Bronchial epithelial cell (primary cell): ENCODE data around the gene HOXB2. TPM values are rescaled to one million over a fixed set of nuclear protein-coding genes. Genes with fewer than 3 reads are reported as not detected.
A peak's percentile ranks its signal among the peaks of the same experiment; 100 is the strongest.

Experiments
- DNase-seq: peaks from one replicate; pipeline ENCODE4 v3.0.0-alpha.2; 2010; ENCODE audit warnings: low read depth
- FAIRE-seq: peaks from 2 replicates; lab custom pipeline; 2011; peaks lifted over from hg19 to GRCh38; lab: Jason Lieb, UNC
- H3K27me3 ChIP-seq: 2 replicates; pipeline ENCODE4 v1.5.1; 2011; ENCODE audit warnings: low read length; ENCODE audit not compliant: control insufficient read depth, insufficient read depth
- H3K36me3 ChIP-seq: 2 replicates; pipeline ENCODE4 v1.5.1; 2011; ENCODE audit warnings: low read length; ENCODE audit not compliant: control insufficient read depth, insufficient read depth
- H3K4me3 ChIP-seq: 2 replicates; pipeline ENCODE4 v1.5.1; 2011; ENCODE audit warnings: mild to moderate bottlenecking, low read depth, low read length, control low read depth
- CTCF ChIP-seq: IDR thresholded peaks from 2 replicates; pipeline ENCODE4 v1.5.1; 2011; ENCODE audit warnings: mild to moderate bottlenecking, moderate library complexity, low read length, control low read depth, inconsistent platforms; ENCODE audit not compliant: insufficient read depth, severe bottlenecking
- total RNA-seq: library from RNA; depleted of rRNA; stranded (reverse); fragments of >200 nt; gene quantifications from 2 replicates; pipeline ENCODE4 v1.2.1, GENCODE V29; 2014

Gene HOXB2
- total RNA-seq, 1 donor from 2014 or later = not detected

GRCh38 chr17:48499735-48500434, 45.0 kb downstream of the HOXB2 start:
- FAIRE-seq (no peak), DNase-seq (no peak)
- Histone ChIP-seq H3K4me3 (no peak overlapping the region), H3K36me3 (no peaks in the 10 kb centered on the region), H3K27me3 (peaks cover 5% of the 10 kb centered on the region)
- no peak for TF ChIP-seq CTCF

- FAIRE-seq = peak; percentile 13
- no peak for TF ChIP-seq CTCF
- DNase-seq = peak; percentile 62
- Histone ChIP-seq H3K36me3 (no peaks in the 10 kb centered on the region), H3K4me3 (no peak overlapping the region), H3K27me3 (peaks cover 5% of the 10 kb centered on the region)
Observed at GRCh38 chr17:48499248-48499647, 45.7 kb downstream of the HOXB2 start.

DNA sequence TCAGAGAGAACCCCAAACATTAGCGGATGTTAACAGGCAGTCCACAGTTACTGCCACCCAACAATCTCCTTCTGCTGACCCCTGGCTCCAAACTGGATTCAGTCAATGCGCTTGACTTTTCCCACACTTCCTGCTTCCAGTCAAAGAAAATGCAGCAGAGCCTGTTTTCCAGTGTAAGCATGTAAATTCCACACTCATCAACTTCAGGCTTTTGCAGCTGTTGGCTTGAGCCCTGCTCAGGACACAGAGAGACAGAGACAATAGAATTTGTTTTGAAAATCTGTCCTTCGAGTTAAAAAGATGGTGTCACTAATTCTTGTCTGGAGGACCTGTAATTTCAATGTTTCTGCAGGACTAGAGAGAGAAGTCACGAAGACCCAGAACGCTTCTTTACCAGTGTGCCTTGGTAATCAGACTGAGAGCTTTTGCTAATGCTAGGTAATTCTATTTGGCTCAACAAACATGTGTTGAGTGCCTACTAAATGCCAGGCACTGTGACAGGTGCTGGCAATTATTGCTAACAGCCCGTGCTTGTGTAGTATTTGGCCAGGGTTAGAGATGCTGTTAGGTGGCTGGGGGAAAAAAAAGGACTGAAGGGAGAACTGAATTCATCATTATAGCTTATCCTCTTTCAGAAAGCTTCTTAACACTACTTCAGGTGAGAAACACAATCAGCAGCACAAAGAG, 46.6 kb downstream of the HOXB2 start:
- no peak for TF ChIP-seq CTCF
- FAIRE-seq = no peak
- H3K4me3 ChIP-seq = no peak overlapping the region
- no peaks in the 10 kb centered on the region for H3K36me3 ChIP-seq
- peak; percentile 33 for DNase-seq
- H3K27me3 ChIP-seq = peaks cover 3% of the 10 kb centered on the region

- FAIRE-seq (no peak), DNase-seq (peak; percentile 63)
- Histone ChIP-seq H3K4me3 (no peak overlapping the region), H3K27me3 (peaks cover 3% of the 10 kb centered on the region), H3K36me3 (no peaks in the 10 kb centered on the region)
- TF ChIP-seq CTCF = no peak
Observed at GRCh38 chr17:48497103-48497502, 47.8 kb downstream of the HOXB2 start.

DNA sequence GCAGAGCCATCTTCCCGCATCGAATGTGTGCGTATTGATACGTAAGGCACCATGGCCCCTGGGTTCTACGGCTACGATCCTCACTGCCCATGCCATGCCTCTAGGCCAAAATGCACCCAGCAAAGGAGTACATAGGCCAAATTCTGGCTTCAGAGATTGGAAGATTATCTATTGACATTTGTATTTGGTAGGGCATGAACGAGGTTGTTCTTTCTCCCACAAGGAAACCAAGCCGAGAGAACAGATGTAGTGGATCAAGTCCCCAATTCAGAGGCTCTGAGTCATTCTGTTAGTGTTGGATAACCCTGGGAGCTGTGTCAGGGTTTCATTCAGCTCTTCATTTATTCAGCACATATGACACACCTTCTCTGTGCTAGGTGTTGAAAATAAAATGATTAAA, 50.6 kb downstream of the HOXB2 start:
- H3K27me3 ChIP-seq = no peaks in the 10 kb centered on the region
- no peak overlapping the region for H3K4me3 ChIP-seq
- DNase-seq = peak; percentile 58
- FAIRE-seq = peak; percentile 55
- TF ChIP-seq CTCF = no peak
- H3K36me3 ChIP-seq = no peaks in the 10 kb centered on the region

Other genes starting within 250 kb of the HOXB2 start
- not detected in 2 replicates for gene SKAP1, start 114.9 kb downstream of the HOXB2 start, total RNA-seq
- under 0.01 TPM in 1 of 2 replicates, not detected in the other for gene HOXB1, start 14.1 kb downstream of the HOXB2 start, total RNA-seq
- gene HOXB4, start 33.2 kb upstream of the HOXB2 start, total RNA-seq = not detected in 2 replicates
- gene HOXB3, start 45.1 kb upstream of the HOXB2 start, total RNA-seq = not detected in 2 replicates
- not detected in 2 replicates for gene HOXB5, start 48.7 kb upstream of the HOXB2 start, total RNA-seq
- not detected in 2 replicates for gene HOXB6, start 59.9 kb upstream of the HOXB2 start, total RNA-seq
- not detected in 2 replicates for gene HOXB7, start 65.9 kb upstream of the HOXB2 start, total RNA-seq
- gene HOXB8, start 70.2 kb upstream of the HOXB2 start, total RNA-seq = not detected in 2 replicates
- gene HOXB9, start 81.2 kb upstream of the HOXB2 start, total RNA-seq = not detected in 2 replicates
- gene PRAC1, start 177.4 kb upstream of the HOXB2 start, total RNA-seq = not detected in 2 replicates
- not detected in 2 replicates for gene PRAC2, start 178.1 kb upstream of the HOXB2 start, total RNA-seq
- gene HOXB13, start 183.6 kb upstream of the HOXB2 start, total RNA-seq = not detected in 2 replicates